ENCODE measurements around the gene TCHHL1.

GRCh38 chr1:152061952-152062351 lies 26.9 kb downstream of the TCHHL1 start:
- TF ChIP-seq CTCF (conservative IDR thresholded peaks at IDR 0.05; ENCODE audit: low read depth, low read length) = no peak
- no peak for TF ChIP-seq POLR2A (IDR thresholded peaks at IDR 0.05; ENCODE audit: low read depth, low read length)
- no peak for TF ChIP-seq CHD1 (IDR thresholded peaks at IDR 0.05; ENCODE audit: low read depth, low read length)
- TF ChIP-seq SMC3 (IDR thresholded peaks at IDR 0.05; ENCODE audit: low read depth, low read length) = no peak
- no peak for TF ChIP-seq ELK1 (IDR thresholded peaks at IDR 0.05; ENCODE audit: borderline replicate concordance, low read depth, low read length)
- no peak for TF ChIP-seq MAFK (IDR thresholded peaks at IDR 0.05; ENCODE audit: low read depth, low read length)
- TF ChIP-seq RCOR1 (IDR thresholded peaks at IDR 0.05; ENCODE audit: insufficient replicate concordance, low read length) = no peak
